ENCODE measurements around the gene RIT2. TPM values are rescaled to one million over a fixed set of nuclear protein-coding genes. Genes with fewer than 3 reads are reported as not detected.
A peak's percentile ranks its signal among the peaks of the same experiment; 100 is the strongest.

Gene RIT2
- total RNA-seq, 1 experiment from 2014 or later, result 2.1 TPM

DNA sequence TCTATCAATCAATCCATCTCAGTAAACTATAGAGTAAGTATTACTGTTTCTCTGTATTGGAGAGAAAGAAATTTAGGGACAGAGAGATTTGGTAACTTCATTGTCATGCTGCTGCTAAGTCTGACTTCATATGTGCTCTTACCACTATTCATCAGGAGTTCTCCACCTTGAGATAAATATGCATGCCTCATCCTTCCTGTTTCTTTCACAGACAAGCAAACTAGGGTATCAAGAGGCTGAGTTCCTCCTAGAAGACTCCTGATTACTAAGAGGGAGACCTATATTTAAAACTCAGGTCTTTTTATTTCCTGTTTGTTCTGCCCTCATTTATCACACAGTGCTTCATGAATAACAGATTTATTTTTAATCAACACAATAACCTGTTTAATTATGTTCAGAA lies 34.1 kb downstream of the RIT2 start:
- DNase-seq (ENCODE audit: low spot score), result no peak

DNA sequence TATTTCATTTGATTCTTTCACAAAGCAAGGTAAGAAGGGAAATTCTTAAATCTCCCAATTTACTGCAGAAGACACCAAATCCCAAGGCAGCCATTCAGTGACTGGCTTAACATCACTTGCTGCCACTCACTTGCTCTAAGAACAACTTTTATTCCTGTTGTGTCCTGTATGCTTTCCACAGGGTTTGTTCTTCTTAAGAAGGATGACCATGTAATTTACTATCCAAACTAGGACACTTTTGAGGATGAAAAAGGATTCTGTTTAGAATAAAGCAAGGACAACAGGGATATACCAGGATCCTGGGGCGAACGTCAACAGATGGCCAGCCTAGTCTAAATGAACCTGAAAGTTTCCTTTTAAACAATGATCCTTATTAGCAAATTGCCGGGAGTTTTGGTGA lies 34.8 kb downstream of the RIT2 start:
- no peak for DNase-seq (ENCODE audit: low spot score)

DNA sequence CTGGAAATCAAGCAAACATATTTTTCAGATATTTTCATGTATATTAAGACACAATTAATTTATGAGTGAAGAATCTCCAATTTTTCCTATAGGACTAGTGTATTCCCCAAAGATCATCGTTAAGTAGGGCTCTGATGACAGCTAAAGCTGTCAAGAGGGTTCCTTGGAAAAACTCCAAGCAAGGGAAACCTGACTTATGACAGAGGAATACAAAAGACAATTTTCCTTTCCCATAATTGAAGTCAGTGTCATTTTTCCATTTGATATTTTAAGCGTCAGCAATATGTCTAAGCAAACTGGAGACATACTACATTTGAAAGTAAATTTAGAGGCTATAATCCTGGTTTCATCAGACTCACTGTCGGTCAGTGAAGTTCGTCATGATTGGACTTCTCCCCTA lies 36.1 kb downstream of the RIT2 start:
- no peak for DNase-seq (ENCODE audit: low spot score)

DNA sequence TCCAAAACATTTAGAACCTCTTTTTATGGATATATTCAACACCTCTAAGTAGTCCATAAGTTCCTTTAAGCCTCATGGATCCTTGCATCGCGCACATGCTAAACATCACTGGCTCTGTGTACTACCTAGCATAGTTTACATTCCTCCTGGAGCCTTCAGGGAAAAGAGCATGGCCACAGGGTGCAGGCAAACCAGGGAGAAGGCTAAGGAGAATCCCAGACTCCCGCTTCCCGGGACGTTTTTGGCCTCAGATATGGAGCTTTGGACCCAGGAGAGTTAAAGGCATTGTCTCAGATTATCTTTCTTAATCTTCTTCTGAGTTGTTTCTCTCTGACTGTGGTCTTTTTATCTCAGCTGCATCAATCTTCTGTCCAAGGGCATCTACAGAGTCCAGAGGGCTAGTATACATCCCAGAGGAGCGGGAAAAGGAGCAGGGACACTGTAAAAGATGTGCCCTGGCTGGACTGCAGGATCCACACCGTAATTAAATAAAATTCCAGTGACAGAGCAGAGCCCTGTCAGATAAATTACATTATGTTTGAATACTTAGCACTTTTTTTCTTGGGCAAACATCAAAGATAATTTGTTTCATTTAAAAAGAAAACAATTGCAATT lies 36.9 kb downstream of the RIT2 start:
- no peak for DNase-seq (ENCODE audit: low spot score)

DNA sequence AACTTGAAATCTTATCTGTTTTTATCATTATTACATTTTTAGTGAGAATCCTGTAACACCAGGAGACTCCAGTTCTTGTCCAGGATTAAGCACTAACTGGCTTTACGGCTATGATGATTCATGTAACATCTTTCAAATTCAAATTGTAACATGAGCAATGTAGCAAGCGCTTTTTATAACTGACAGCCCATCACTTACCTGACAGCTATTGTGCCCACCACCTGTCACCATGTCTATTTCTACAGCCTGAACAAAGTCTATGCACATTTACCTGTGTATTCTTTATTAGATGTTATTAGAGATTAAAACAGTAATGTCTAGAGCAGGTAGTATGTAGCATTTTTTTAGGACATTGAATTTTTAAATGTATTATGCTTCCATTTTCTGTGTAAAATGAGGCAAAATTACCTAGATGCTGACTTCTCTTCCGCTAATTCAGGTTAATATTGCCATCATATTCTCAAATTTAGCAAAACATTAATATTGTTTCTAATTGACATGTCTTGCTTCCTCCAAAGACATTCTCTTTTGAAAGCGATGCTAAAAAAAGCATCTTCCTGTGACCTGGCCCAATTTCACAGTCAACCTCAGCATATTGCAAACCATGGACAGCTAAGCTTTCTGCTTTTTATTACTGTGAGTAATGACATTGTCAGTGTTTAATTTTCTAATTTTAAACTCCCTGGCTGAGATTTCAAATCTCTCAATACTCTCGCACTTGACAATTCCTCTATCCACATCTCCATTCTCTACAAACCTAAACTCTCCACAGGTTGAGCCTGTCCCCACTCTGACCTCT lies 37.8 kb downstream of the RIT2 start:
- DNase-seq (ENCODE audit: low spot score), result no peak

DNA sequence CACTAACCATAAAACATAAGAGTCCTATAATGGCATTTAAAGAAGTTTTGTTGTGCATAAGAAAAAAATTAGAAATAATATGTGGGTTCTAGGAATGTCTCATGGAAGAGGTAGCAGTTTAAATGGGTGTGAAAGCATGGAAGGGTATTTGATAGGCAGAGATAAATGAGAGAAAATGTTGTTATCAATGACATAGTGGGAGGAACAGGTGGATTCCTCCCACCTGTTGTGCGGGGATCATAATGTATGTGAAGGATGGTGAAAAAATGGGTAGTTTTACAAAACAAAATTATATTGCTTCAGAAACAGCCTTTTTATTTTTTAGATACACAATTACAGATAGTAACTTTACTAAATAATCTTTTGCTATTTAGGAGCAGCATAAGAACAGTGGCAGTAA lies 41.7 kb downstream of the RIT2 start:
- no peak for DNase-seq (ENCODE audit: low spot score)

DNA sequence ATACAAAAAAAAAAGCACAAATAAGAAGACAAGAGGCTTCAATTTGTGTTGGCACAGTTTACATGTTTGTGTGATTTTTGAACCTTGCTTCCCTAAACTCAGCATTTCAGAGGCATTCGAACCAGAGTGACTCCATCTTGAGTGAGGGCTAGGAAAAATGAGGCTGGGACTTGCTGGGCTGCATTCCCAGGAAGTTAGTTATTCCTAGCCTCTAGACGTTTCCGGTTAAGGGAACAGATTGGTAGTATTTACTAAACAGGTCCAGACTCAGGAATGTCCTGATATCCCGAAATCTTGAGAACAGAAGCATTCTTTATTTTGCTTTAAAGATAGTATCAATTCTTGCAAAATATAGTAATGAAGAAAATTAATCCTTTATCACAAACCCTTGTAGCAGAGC lies 46.7 kb downstream of the RIT2 start:
- DNase-seq (ENCODE audit: low spot score), result no peak

DNA sequence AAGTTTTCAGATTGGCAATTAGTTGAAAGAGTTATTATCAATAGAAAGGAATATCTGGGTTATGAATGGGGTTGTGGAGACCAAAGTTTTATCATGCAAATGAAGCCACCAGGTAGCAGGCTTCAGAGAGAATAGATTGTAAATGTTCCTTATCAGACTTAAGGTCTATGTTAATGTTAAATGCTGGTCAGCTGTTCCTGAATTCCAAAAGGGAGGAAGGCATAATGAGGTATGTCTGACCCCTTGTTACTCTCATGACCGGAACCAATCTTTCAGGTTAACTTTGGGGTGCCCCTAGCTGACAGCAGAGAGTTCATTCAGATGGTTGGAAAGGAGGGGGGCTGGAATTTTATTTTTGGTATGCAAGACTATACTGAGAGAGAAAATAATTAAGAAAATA lies 47.9 kb downstream of the RIT2 start:
- no peak for DNase-seq (ENCODE audit: low spot score)

DNA sequence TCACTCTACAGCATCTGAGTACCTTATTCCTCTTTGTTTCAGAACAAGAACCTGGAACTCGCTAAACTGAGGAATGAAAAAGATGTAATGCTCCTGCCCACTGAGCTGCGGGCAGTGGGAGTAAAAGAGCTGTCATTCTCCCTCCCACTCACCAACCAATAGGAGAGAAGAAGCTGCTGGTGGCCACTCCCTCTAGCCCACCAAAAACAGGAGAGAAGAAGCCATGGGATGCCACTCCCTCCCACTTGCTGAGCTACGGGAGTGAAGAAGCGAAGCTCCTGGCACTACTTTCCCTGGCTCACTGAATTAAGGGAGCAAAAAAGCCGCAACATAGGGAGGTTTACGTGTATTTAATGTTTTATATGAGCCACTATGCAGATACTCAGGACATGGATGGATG lies 53.7 kb downstream of the RIT2 start:
- DNase-seq (ENCODE audit: low spot score), result no peak

DNA sequence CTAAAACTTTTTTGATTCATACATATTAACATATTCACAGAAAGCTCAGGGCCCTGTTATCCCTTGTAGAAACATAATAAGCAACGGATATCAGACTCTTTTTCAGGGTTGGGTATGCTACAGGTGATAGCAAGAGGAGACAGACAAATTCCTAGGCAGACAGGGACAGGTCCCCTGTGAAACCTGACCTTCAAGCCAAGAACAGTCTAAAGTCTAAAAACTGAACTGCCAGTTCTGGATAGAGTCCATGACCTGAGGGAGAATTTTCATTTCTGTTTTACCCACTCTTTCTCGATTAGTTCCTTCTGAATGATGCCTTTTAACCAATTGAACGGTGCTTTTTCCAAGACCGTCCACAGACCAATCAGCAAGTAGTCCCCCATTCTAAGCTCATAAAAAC lies 54.2 kb downstream of the RIT2 start:
- no peak for DNase-seq (ENCODE audit: low spot score)

DNA sequence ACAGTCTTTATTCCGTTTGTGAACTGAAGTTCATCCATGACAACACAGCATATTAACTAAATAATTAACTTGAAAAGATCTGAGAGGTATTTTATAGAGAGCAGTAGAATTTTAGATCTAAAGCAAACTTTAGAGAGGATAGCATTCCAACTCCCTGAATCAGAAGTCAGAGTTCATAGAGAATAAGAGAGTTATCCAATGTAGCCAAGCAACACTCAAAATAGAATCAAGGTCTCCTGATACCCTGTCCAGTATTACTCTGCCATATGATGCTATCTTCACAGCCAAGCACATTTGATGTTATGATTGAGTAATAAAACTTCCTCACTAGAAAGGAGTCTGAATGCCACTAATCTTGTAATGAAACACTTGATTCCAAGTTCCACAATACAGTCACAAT lies 55.5 kb downstream of the RIT2 start:
- no peak for DNase-seq (ENCODE audit: low spot score)

DNA sequence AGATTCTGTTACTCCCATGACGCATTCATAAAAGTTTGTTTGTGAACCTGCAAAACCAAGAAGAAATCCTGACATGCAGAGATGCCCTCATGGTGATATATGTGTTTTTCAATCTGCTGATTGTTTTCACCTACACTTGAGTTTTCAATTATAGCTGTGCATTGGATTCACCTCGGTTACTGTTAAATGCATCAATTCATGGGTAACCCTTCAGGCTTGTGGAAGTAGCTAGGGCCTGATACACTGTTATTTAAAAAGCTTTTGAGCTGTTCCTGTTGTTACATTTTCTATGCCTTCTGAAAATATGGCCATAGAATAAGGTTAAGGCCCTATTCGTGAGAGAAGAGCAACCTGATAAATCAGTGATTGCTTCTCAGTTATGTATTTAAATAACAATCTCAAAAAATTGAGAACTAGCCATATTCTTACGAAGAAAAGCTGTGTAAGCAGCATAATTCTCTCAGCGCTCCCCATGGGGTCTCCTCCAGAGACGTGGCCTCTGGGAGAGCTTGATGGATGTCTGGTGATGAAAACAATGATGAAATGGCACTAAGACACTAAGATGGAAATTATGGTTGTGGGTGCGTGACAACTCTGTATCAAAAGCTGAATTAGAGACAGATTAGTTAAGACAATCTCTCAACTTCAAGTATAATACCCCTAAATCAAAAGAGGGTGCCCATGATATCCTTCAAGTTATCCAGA lies 60.5 kb downstream of the RIT2 start:
- DNase-seq (ENCODE audit: low spot score), result no peak

DNA sequence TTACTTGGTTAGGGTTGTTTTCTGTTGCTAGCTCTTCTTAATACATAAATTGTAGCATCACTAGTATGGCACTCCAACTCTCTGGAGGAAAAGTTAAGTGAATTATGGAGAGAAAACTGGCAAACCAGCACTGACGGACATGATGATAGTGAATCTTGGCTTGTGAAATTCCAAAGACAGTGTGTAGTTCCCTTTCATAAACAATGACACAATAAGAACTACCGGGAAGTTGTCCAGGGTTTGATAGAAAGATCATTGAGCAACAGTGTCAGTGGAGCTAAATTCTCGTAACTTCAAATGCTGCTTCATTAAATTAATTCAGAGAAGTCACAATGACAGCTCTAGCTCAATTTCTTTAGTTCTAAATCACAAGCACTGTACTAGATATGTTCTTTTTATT lies 66.5 kb downstream of the RIT2 start:
- DNase-seq (ENCODE audit: low spot score), result peak; percentile 25

DNA sequence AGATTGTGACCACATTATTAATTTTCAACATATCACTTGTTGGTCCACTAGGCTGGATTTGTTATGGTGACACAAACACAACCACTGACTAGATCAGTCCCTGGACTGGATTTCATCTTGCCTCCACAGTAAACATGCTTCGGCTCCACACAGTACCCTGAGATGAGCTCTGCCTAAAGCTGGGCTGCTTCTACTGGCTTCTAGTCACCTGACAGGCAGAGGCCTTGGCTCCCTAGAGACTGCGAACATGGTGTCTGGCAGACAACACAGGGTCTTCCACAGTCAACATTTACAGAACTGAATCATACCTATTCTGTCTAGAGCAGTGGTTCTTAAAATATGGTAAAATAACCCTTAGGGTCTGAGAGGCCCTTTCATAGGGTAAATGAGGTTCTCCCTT lies 69.2 kb downstream of the RIT2 start:
- DNase-seq (ENCODE audit: low spot score), result no peak

DNA sequence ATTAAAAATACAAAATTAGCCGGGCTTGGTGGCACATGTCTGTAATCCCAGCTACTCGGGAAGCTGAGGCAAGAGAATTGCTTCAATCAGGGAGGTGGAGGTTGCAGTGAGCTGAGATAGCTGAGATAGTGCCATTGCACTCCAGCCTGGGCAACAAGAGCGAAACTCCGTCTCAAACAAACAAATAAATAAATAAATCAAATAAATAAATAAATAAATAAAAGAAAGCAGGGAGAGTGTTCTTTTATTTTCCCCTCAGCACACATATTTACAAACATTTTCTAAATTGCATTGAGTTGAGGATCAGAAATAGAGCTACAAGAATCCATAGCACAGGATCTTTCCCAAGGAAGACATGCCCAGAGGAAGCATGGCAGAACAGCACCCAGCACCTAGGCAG lies 71.9 kb downstream of the RIT2 start:
- no peak for DNase-seq (ENCODE audit: low spot score)

DNA sequence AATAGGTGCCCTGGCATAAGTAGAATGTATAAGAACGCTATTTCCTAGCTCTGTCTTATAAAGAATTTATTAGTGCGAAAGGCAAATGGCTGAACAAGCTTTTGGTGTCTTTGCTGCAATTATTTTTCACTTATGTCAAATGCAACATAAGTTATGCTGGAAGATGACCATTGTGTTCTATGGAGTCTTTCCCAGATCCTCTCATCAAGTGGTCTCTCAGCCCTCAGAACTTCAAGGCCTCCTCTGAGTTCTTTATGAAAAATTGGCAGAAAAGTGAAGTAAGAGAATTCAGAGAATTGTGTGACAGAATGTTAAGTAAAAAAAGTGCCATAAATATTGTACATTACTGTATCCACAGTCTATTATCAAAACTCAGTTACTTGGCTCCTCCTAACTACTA lies 75.2 kb downstream of the RIT2 start:
- no peak for DNase-seq (ENCODE audit: low spot score)

DNA sequence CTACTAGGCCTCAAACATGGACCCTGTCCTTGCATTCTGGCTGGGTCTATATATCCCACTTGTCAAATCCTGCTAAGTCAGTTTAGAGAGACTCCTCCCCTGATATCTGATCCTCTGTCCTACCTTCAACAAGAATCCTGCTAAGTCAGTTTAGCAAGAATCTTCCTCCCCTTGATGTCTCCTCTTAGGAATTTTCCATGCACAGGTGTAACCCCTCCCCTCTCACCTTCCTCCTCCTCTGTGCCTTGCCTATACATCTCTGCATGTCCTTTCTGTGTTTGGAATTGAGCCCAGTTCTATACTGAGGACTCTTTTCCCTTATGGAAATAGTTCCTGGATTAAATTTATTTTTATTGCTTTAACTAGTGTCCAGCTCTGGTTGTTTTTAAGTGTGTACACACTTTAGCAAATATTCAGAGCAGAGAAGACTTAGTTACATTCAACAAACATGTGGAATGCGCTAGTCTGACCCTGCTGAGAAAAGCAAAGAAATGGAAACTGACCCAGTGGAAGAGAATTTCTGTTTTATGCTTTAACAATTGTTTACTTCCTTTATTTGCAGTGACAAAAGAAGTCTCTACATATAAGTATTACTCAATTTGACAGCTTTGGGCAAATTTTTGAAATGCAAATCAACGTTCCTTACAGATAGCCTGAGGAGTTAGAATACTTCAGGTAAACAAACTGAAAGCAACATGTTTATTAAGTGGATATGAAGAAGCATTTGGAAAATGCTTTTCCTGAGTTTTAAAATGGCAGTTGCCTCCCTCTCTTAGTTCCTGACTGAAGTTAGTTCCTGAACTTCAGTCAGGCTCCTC lies 80.6 kb downstream of the RIT2 start:
- no peak for DNase-seq (ENCODE audit: low spot score)

DNA sequence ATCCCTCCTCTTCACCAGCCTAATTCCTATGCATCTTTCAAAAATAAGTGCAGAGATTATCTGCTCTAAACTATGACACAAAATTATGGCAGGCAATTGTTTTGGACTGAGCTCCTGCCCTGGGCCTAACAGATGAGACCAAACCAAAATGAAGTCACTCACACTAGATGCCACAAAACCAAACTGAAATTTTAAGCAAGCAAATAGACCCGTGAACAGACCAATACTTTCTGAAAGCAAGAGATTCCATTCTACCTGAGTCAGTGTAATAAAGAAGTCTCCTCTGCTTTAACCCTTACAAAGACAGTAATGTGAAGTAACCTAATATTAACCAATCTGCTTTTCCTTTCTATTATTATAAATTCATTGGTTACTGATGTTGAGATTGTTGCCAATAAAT lies 84.3 kb downstream of the RIT2 start:
- DNase-seq (ENCODE audit: low spot score), result no peak

DNA sequence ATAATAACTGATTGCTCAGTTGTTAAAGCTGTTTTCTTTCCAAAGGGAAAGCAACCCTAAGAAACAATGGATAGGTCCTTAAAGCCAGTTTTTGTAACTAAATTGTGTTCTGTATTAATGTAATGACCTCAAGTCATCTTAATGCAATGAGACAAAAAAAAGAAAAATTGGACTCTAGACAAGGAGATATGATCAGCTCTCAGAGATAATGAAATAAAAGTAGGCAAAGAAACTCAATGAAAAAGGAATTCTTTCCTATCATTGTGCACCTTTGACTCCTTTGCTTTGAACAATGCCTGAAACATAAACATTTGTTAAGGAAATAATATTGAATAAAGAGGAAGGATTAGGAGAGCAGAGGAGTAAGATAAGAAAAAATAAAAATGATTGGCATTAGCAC lies 86.1 kb downstream of the RIT2 start:
- DNase-seq (ENCODE audit: low spot score), result no peak

DNA sequence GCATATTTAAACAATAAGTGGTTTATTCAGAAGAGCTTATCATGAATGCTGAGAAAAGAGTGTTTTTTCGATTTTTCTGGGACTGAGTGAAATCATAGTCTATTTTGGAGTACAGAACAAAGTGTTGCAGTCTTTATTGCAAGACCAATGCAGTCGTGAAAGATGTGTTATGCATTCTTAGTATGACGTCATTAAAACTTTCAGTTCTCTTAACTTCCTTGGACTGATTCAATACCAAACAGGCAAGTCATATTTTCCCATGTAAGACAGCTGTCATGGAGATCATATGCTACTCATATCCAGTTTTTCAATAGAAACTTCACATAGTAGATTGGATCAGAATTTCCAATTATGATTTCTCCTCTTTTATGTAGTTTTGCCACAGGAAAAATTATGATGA lies 92.6 kb downstream of the RIT2 start:
- DNase-seq (ENCODE audit: low spot score), result no peak

DNA sequence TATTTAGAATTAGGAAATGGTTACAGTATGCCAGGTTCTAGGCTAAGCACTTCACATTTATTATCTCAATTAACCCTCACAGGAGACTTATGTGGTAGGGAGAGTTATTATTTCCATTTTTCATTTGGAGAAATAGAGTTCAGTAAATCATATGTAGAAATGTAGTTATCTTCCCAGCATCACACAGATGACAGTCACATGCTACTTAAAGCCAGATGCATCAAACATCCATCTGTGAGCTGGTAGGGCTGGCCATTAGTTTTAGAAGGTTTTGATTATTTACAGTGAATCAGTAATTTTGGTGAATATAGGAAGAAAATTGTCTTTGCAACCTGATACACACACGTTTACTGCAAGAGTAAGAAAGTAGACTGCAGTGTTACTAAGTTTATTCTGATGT lies 97.9 kb downstream of the RIT2 start:
- DNase-seq (ENCODE audit: low spot score), result no peak

DNA sequence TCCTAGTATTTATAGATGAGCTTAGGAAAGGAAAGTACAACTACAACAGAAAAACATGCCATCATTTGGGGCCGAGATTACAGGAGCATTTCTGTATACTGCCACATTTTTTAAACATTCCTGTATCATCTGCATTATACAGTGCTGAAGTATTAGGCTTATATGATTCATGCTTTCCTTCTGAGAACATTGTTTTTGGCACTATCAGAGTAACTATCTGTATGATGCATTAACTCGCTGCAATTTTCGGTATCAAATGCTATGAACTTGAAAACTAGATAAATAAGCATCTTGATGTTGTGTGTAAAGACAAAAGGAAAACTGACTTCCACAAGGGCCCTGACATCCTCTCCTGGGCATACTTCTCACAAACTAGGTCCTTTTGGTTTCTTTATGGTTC lies 102.0 kb downstream of the RIT2 start:
- no peak for DNase-seq (ENCODE audit: low spot score)
